Progenitor cell of endocrine pancreas (in vitro differentiated cells): ENCODE results near the gene GOLGB1. TPM values are rescaled to one million over a fixed set of nuclear protein-coding genes. Genes with fewer than 3 reads are reported as not detected.

Source experiments
- DNase-seq: peaks from one replicate; pipeline ENCODE4 v3.0.0; 2021; ENCODE audit warnings: low spot score; ENCODE audit not compliant: unreplicated experiment
- H3K27ac Mint-ChIP-seq: 2 replicates; pipeline ENCODE4 v1.8.0; 2021; ENCODE audit warnings: mild to moderate bottlenecking, moderate library complexity, mixed read lengths
- H3K27me3 Mint-ChIP-seq: 2 replicates; pipeline ENCODE4 v1.8.0; 2021; ENCODE audit warnings: mixed read lengths
- H3K36me3 Mint-ChIP-seq: 2 replicates; pipeline ENCODE4 v1.8.0; 2022; ENCODE audit warnings: mixed read lengths; ENCODE audit not compliant: insufficient read depth
- H3K4me1 Mint-ChIP-seq: 2 replicates; pipeline ENCODE4 v1.8.0; 2021; ENCODE audit warnings: low read depth, mixed read lengths
- H3K4me3 Mint-ChIP-seq: 2 replicates; pipeline ENCODE4 v1.8.0; 2021; ENCODE audit warnings: low read depth, mild to moderate bottlenecking, moderate library complexity, mixed read lengths
- H3K9me3 Mint-ChIP-seq: 2 replicates; pipeline ENCODE4 v1.8.0; 2021; ENCODE audit warnings: low read depth, mixed read lengths
- total RNA-seq: library from RNA; stranded (reverse); gene quantifications from 2 replicates; pipeline ENCODE4 v1.2.1, GENCODE V29; 2021
- TF ChIP-seq, protein P1 (sequence below): fragments of 200-600 bp; sonication (generic); IDR thresholded peaks from one replicate; pipeline ENCODE4 v1.5.0; 2021; ENCODE audit warnings: antibody characterized with exemption, mild to moderate bottlenecking; ENCODE audit not compliant: unreplicated experiment

GOLGB1 gene
- total RNA-seq, 1 donor from 2014 or later, result 63.0 TPM

- Mint-ChIP-seq H3K4me3 (no peak overlapping the region), H3K9me3 (peaks cover 12% of the 10 kb centered on the region), H3K27me3 (no peaks in the 10 kb centered on the region), H3K27ac (no peak overlapping the region), H3K36me3 (peaks cover 39% of the 10 kb centered on the region), H3K4me1 (no peaks in the 10 kb centered on the region)
- TF ChIP-seq, protein P1, sequence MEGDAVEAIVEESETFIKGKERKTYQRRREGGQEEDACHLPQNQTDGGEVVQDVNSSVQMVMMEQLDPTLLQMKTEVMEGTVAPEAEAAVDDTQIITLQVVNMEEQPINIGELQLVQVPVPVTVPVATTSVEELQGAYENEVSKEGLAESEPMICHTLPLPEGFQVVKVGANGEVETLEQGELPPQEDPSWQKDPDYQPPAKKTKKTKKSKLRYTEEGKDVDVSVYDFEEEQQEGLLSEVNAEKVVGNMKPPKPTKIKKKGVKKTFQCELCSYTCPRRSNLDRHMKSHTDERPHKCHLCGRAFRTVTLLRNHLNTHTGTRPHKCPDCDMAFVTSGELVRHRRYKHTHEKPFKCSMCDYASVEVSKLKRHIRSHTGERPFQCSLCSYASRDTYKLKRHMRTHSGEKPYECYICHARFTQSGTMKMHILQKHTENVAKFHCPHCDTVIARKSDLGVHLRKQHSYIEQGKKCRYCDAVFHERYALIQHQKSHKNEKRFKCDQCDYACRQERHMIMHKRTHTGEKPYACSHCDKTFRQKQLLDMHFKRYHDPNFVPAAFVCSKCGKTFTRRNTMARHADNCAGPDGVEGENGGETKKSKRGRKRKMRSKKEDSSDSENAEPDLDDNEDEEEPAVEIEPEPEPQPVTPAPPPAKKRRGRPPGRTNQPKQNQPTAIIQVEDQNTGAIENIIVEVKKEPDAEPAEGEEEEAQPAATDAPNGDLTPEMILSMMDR, result no peak
- no peak for DNase-seq
Measured at GRCh38 chr3:121681792-121682191, 67.7 kb downstream of the GOLGB1 start.

- Mint-ChIP-seq H3K27me3 (no peaks in the 10 kb centered on the region), H3K36me3 (peaks cover 31% of the 10 kb centered on the region), H3K4me3 (no peak overlapping the region), H3K4me1 (no peaks in the 10 kb centered on the region), H3K9me3 (no peaks in the 10 kb centered on the region), H3K27ac (no peak overlapping the region)
- no peak for DNase-seq
- TF ChIP-seq, protein P1, result no peak
Measured at GRCh38 chr3:121677141-121677540, 72.4 kb downstream of the GOLGB1 start.

GRCh38 chr3:121670676-121671075 is 78.9 kb downstream of the GOLGB1 start:
- Mint-ChIP-seq H3K4me1 (no peaks in the 10 kb centered on the region), H3K36me3 (peaks cover 22% of the 10 kb centered on the region), H3K4me3 (no peak overlapping the region), H3K27ac (no peak overlapping the region), H3K9me3 (no peaks in the 10 kb centered on the region), H3K27me3 (no peaks in the 10 kb centered on the region)
- no peak for DNase-seq
- TF ChIP-seq, protein P1, result no peak

DNA sequence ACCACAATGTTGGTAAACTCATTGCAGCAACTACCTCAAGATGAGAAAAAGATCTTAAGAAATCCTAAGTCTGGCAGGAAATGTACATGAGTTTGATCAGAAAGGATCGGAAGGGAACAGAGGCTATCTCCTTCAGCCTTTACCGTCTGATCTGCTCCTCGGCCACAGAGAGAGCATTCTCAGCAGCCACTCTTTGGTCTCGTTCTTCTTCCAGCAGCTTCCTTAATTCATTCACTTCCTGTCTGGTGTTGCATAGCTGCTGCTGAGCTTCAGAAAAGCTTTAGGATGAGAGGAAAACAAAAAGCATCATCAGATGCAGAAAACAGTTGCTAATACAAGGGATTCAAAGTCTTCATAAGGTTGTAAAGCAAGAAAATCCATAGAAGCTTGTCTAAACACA is 82.2 kb downstream of the GOLGB1 start:
- H3K9me3 Mint-ChIP-seq, result no peaks in the 10 kb centered on the region
- TF ChIP-seq, protein P1, result no peak
- H3K4me1 Mint-ChIP-seq, result no peaks in the 10 kb centered on the region
- no peaks in the 10 kb centered on the region for H3K27me3 Mint-ChIP-seq
- no peak overlapping the region for H3K4me3 Mint-ChIP-seq
- no peak overlapping the region for H3K27ac Mint-ChIP-seq
- peaks cover 19% of the 10 kb centered on the region for H3K36me3 Mint-ChIP-seq
- no peak for DNase-seq

DNA sequence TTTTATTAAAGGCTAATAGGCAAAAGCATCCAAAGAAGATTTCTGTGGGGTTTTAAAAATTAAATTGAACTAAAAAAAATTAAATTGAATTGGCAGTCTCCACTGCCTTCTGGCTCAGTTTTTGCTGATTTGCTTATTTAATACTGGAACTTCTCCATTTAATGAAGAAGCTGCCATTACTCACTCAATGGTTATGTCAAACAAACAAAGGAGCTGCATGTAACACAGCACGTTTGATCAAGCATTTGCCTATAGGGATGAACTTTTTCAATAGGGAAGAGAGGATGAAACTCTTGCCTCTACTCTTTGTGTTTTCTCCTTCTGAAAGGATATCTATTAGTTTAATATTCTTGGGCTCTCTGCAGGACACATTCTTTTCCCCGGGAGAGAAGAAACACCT is 84.1 kb downstream of the GOLGB1 start:
- Mint-ChIP-seq H3K4me1 (no peaks in the 10 kb centered on the region), H3K27ac (no peak overlapping the region)

More for the DNA sequence above, 84.1 kb downstream of the GOLGB1 start:
- Mint-ChIP-seq H3K36me3 (peaks cover 20% of the 10 kb centered on the region), H3K4me3 (no peak overlapping the region), H3K9me3 (no peaks in the 10 kb centered on the region), H3K27me3 (no peaks in the 10 kb centered on the region)
- DNase-seq, result no peak
- TF ChIP-seq, protein P1, result no peak
